Measurements from ENCODE around the gene GALNT8. TPM values are rescaled to one million over a fixed set of nuclear protein-coding genes. Genes with fewer than 3 reads are reported as not detected.

Gene GALNT8
- total RNA-seq, 1 donor, result not detected

DNA sequence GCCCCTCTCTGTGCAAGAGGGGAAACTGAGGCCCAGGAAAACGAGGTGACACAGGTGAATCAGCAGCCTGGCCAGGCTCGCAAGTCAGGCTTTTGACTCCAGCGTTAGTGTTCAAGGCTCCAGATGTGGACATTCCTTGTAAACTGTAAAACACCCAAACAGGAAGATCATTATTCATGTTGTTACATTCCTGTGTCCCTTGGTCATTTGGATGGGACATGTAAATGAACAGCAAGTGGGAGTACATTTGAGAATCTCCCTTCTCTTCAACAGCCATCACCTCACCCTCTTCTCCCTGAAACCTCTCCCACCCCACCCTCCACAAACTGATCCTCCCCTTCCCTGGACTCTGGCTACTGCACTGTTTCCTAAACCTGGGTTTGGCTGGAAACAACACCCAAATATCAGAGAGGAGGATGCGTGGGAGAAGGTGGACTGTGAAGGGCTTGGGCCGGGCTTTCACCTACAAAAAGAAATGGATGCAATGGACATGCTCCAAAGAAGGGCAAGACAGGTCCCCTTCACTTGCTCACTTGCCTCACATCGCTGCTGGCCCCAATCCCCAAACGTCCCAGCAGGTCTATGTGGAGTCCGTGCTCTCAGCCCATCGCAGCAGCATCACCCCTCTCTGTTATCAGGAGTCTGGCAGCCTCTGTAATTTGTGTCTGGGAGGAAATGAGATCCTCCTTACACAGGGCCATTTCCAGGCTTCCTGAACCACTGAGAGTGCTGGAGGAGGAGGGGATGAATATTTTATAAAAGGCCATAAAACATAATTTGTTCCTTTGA is 76.7 kb downstream of the GALNT8 start:
- H3K79me2 ChIP-seq (ENCODE audit: insufficient read depth, low read length), result no peaks in the 10 kb centered on the region
- no peak overlapping the region for H3K4me3 ChIP-seq (ENCODE audit: insufficient read depth, low read length)
- no peaks in the 10 kb centered on the region for H4K20me1 ChIP-seq (ENCODE audit: insufficient read depth, low read length)
- no peak overlapping the region for H3K4me2 ChIP-seq (ENCODE audit: insufficient read depth, low read length)
- no peaks in the 10 kb centered on the region for H3K27me3 ChIP-seq (ENCODE audit: insufficient read depth, low read length)
- no peaks in the 10 kb centered on the region for H3K36me3 ChIP-seq (ENCODE audit: insufficient read depth, low read length)
- no peak for DNase-seq (ENCODE audit: insufficient read length, low spot score, missing footprints)
- TF ChIP-seq, protein P1, sequence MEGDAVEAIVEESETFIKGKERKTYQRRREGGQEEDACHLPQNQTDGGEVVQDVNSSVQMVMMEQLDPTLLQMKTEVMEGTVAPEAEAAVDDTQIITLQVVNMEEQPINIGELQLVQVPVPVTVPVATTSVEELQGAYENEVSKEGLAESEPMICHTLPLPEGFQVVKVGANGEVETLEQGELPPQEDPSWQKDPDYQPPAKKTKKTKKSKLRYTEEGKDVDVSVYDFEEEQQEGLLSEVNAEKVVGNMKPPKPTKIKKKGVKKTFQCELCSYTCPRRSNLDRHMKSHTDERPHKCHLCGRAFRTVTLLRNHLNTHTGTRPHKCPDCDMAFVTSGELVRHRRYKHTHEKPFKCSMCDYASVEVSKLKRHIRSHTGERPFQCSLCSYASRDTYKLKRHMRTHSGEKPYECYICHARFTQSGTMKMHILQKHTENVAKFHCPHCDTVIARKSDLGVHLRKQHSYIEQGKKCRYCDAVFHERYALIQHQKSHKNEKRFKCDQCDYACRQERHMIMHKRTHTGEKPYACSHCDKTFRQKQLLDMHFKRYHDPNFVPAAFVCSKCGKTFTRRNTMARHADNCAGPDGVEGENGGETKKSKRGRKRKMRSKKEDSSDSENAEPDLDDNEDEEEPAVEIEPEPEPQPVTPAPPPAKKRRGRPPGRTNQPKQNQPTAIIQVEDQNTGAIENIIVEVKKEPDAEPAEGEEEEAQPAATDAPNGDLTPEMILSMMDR (IDR thresholded peaks at IDR 0.05; ENCODE audit: extremely low read depth, low read depth, low read length), result no peak
- no peaks in the 10 kb centered on the region for H3K9me3 ChIP-seq (ENCODE audit: low read depth, low read length)
- no peak overlapping the region for H3K27ac ChIP-seq (ENCODE audit: low read depth, low read length)
- no peaks in the 10 kb centered on the region for H3K4me1 ChIP-seq (ENCODE audit: insufficient read depth, low read length)
- no peak overlapping the region for H2AFZ ChIP-seq (ENCODE audit: low read length)

DNA sequence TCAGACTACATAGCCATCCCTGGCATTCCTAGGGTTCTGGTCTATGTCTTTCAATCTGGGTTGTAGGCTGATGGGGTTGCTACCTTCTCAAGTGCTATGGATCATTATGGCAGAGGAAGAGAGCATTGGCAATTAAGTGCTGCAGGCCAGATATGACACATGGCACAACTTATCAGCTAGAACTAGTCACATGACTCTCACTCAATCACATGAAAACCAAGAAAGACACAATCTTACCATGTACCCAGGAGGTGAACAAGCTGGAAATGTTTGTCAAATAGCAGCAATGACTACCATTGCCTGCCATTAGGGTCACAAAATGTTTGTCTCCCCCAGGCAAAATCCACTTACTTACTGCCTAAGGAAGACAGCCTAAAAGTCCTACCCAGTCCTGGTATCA is 80.4 kb downstream of the GALNT8 start:
- H3K4me1 ChIP-seq (ENCODE audit: insufficient read depth, low read length), result no peaks in the 10 kb centered on the region
- no peak for DNase-seq (ENCODE audit: insufficient read length, low spot score, missing footprints)
- no peak overlapping the region for H2AFZ ChIP-seq (ENCODE audit: low read length)
- H3K27me3 ChIP-seq (ENCODE audit: insufficient read depth, low read length), result no peaks in the 10 kb centered on the region
- H4K20me1 ChIP-seq (ENCODE audit: insufficient read depth, low read length), result no peaks in the 10 kb centered on the region
- no peak overlapping the region for H3K4me3 ChIP-seq (ENCODE audit: insufficient read depth, low read length)
- H3K4me2 ChIP-seq (ENCODE audit: insufficient read depth, low read length), result no peak overlapping the region
- no peak overlapping the region for H3K27ac ChIP-seq (ENCODE audit: low read depth, low read length)
- H3K9me3 ChIP-seq (ENCODE audit: low read depth, low read length), result no peaks in the 10 kb centered on the region
- no peaks in the 10 kb centered on the region for H3K36me3 ChIP-seq (ENCODE audit: insufficient read depth, low read length)
- TF ChIP-seq, protein P1 (IDR thresholded peaks at IDR 0.05; ENCODE audit: extremely low read depth, low read depth, low read length), result no peak
- no peaks in the 10 kb centered on the region for H3K79me2 ChIP-seq (ENCODE audit: insufficient read depth, low read length)

DNA sequence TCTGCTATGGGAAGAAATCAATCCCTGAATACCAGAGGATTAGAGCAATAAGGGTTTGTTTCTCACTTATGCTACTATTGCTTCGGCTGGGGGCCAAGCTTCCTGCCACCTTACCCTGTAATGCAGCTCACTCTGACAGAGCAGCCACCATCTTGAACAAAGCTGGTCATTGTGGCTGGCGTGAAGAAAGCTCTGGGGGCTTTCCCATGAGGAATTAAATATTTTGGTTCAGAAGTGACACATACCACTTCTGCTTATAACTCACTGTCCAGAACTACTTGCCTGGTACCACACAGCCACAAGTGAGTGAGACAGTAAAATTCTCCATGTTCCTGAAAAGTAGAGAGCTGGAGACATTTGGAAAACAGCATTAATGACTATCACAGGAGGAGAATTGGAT is 82.6 kb downstream of the GALNT8 start:
- TF ChIP-seq, protein P1 (IDR thresholded peaks at IDR 0.05; ENCODE audit: extremely low read depth, low read depth, low read length), result no peak
- no peaks in the 10 kb centered on the region for H3K4me1 ChIP-seq (ENCODE audit: insufficient read depth, low read length)
- no peak for DNase-seq (ENCODE audit: insufficient read length, low spot score, missing footprints)
- H3K36me3 ChIP-seq (ENCODE audit: insufficient read depth, low read length), result no peaks in the 10 kb centered on the region
- H3K9me3 ChIP-seq (ENCODE audit: low read depth, low read length), result no peaks in the 10 kb centered on the region
- H2AFZ ChIP-seq (ENCODE audit: low read length), result no peak overlapping the region
- H3K27ac ChIP-seq (ENCODE audit: low read depth, low read length), result no peak overlapping the region
- H3K79me2 ChIP-seq (ENCODE audit: insufficient read depth, low read length), result no peaks in the 10 kb centered on the region
- H3K4me3 ChIP-seq (ENCODE audit: insufficient read depth, low read length), result no peak overlapping the region
- H3K27me3 ChIP-seq (ENCODE audit: insufficient read depth, low read length), result peaks cover 5% of the 10 kb centered on the region
- no peak overlapping the region for H3K4me2 ChIP-seq (ENCODE audit: insufficient read depth, low read length)
- H4K20me1 ChIP-seq (ENCODE audit: insufficient read depth, low read length), result no peaks in the 10 kb centered on the region

DNA sequence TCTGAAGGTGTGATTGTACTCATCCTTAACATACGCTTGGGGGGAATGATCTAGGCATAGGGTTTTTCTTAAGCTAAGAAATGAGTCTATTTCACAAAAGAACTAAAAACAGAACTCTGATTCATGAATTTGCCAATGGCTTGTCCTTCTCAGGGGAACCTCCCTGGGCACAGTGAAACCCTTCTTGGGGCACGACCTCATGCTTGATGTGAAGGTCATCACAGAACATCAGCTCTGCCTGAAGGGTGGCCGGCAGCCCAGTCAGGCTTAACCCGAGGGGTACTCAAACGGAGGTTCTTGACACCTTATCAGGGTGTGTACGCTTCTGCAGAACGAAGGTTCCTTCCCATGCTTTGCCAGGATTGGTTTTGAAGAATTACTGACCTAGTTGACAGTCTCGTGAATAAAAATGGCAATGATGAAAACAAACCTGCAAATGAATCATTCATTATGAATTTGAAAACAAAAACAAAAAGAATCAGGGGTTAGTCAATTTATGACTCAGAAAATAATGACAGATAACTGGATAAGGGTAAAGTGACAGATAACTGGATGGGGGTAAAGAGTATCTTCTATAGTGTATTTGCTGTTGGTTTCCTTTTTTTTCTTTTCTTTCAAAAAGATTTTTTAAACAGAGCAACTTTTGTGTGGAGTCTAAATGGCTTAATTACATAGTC is 86.4 kb downstream of the GALNT8 start:
- no peaks in the 10 kb centered on the region for H4K20me1 ChIP-seq (ENCODE audit: insufficient read depth, low read length)
- no peaks in the 10 kb centered on the region for H3K4me1 ChIP-seq (ENCODE audit: insufficient read depth, low read length)
- no peak for DNase-seq (ENCODE audit: insufficient read length, low spot score, missing footprints)
- TF ChIP-seq, protein P1 (IDR thresholded peaks at IDR 0.05; ENCODE audit: extremely low read depth, low read depth, low read length), result no peak
- H2AFZ ChIP-seq (ENCODE audit: low read length), result no peak overlapping the region
- no peak overlapping the region for H3K4me3 ChIP-seq (ENCODE audit: insufficient read depth, low read length)
- H3K79me2 ChIP-seq (ENCODE audit: insufficient read depth, low read length), result no peaks in the 10 kb centered on the region
- peaks cover 28% of the 10 kb centered on the region for H3K27me3 ChIP-seq (ENCODE audit: insufficient read depth, low read length)
- no peaks in the 10 kb centered on the region for H3K9me3 ChIP-seq (ENCODE audit: low read depth, low read length)
- H3K4me2 ChIP-seq (ENCODE audit: insufficient read depth, low read length), result no peak overlapping the region
- no peak overlapping the region for H3K27ac ChIP-seq (ENCODE audit: low read depth, low read length)
- no peaks in the 10 kb centered on the region for H3K36me3 ChIP-seq (ENCODE audit: insufficient read depth, low read length)

Measured in osteoblast (primary cell).